GM23338 (cell line): ENCODE results near the gene SPINK13.

ENCODE experiments used
- CREB1 ChIP-seq: fragments of 250-450 bp; sonication (Bioruptor Pico); IDR thresholded peaks from 2 replicates; pipeline ENCODE4 v1.5.0; 2020; ENCODE audit warnings: low read depth, mild to moderate bottlenecking, moderate library complexity
- CTCF ChIP-seq, 2 experiments: fragments of 200-600 bp in 1 of 2; sonication (generic) in 1 of 2; conservative IDR thresholded peaks; 2 replicates each; pipeline versions ENCODE4 v1.5.1 to v1.6.1; 2016 to 2017; ENCODE audit warnings: antibody characterized with exemption in 2 of 2, low read depth in 2 of 2, mild to moderate bottlenecking in 2 of 2, moderate library complexity in 1 of 2
- ETS1 ChIP-seq: IDR thresholded peaks from 2 replicates; pipeline ENCODE4 v1.6.1; 2016; ENCODE audit warnings: antibody characterized with exemption
- EZH2 ChIP-seq: fragments of 200-600 bp; sonication (generic); IDR thresholded peaks from one replicate; pipeline ENCODE4 v1.8.0; 2017; ENCODE audit warnings: antibody characterized with exemption, mild to moderate bottlenecking, low read depth; ENCODE audit not compliant: unreplicated experiment
- EZH2phosphoT487 ChIP-seq: fragments of 200-600 bp; sonication (generic); IDR thresholded peaks from one replicate; pipeline ENCODE4 v1.8.1; 2018; ENCODE audit warnings: antibody characterized with exemption; ENCODE audit not compliant: unreplicated experiment
- JUNB ChIP-seq: IDR thresholded peaks from one replicate; pipeline ENCODE4 v1.6.1; 2016; ENCODE audit warnings: antibody characterized with exemption; ENCODE audit not compliant: unreplicated experiment
- NANOG ChIP-seq: IDR thresholded peaks from 2 replicates; pipeline ENCODE4 v1.6.1; 2016; ENCODE audit warnings: antibody characterized with exemption, borderline replicate concordance
- POLR2AphosphoS5 ChIP-seq: IDR thresholded peaks from 2 replicates; pipeline ENCODE4 v1.6.1; 2016; ENCODE audit warnings: antibody characterized with exemption, low read depth
- REST ChIP-seq: IDR thresholded peaks from one replicate; pipeline ENCODE4 v1.6.1; 2018; ENCODE audit warnings: antibody characterized with exemption; ENCODE audit not compliant: unreplicated experiment
- ZNF114 ChIP-seq: fragments of 250-450 bp; sonication (Bioruptor Pico); IDR thresholded peaks from 2 replicates; pipeline ENCODE4 v1.5.0; 2020; ENCODE audit warnings: mild to moderate bottlenecking, moderate library complexity
- ZNF331 ChIP-seq: fragments of 250-450 bp; sonication (Bioruptor Pico); IDR thresholded peaks from 2 replicates; pipeline ENCODE4 v1.5.0; 2020; ENCODE audit warnings: low read depth, mild to moderate bottlenecking, moderate library complexity

- no peak for TF ChIP-seq ETS1
- TF ChIP-seq CTCF (conservative IDR thresholded peaks at IDR 0.05; ENCODE audit: low read depth in 2 of 2): no peak
- no peak for TF ChIP-seq REST
- no peak for TF ChIP-seq EZH2
- no peak for TF ChIP-seq POLR2AphosphoS5
- TF ChIP-seq CREB1 (CRISPR knock-in tag): no peak
- no peak for TF ChIP-seq EZH2phosphoT487
- TF ChIP-seq JUNB: no peak
- TF ChIP-seq ZNF331 (CRISPR knock-in tag): no peak
- no peak for TF ChIP-seq ZNF114 (CRISPR knock-in tag)
- no peak for TF ChIP-seq NANOG
These were observed 38.4 kb upstream of the SPINK13 start for GRCh38 chr5:148230240-148230639.
